Gastrocnemius medialis (tissue), 4 donors: ENCODE measurements around the gene SLC6A2.

Experiments used
- CTCF ChIP-seq, 5 experiments: fragments of 450-650 bp in 3 of 5; fragments of 200-600 bp in 2 of 5; sonication (generic) in 2 of 5; IDR thresholded peaks in 4 of 5; conservative IDR thresholded peaks in 1 of 5; 1 replicate in 4 of 5; 2 replicates in 1 of 5; pipeline ENCODE4 v1.5.1; 2016 to 2019; ENCODE audit warnings: antibody characterized with exemption in 5 of 5, mild to moderate bottlenecking in 3 of 5, moderate library complexity in 3 of 5
- POLR2A ChIP-seq, 2 donors: fragments of 450-650 bp; IDR thresholded peaks; one replicate each; pipeline ENCODE4 v1.6.1; 2017; ENCODE audit warnings: antibody characterized with exemption in 2 of 2, mild to moderate bottlenecking in 2 of 2, moderate library complexity in 2 of 2

- TF ChIP-seq CTCF (IDR thresholded peaks at IDR 0.05 in 4 of 5, conservative IDR thresholded peaks at IDR 0.05 in 1 of 5) (no peak), POLR2A (IDR thresholded peaks at IDR 0.05) (no peak)
Observed at GRCh38 chr16:55709801-55710200, 54.0 kb downstream of the SLC6A2 start.
